Esophagus squamous epithelium (tissue), 4 donors: ENCODE results near the gene TIMP2.

ENCODE experiments used
- POLR2A ChIP-seq, 4 donors: fragments of 450-650 bp; IDR thresholded peaks; one replicate each; pipeline ENCODE4 v1.6.1; 2017; ENCODE audit warnings: antibody characterized with exemption in 4 of 4, mild to moderate bottlenecking in 4 of 4, moderate library complexity in 3 of 4
- TF ChIP-seq, protein P1 (sequence below), 6 experiments: fragments of 450-650 bp in 4 of 6; fragments of 200-600 bp in 2 of 6; sonication (generic) in 2 of 6; IDR thresholded peaks; one replicate each; pipeline ENCODE4 v1.5.1; 2016 to 2019; ENCODE audit warnings: antibody characterized with exemption in 6 of 6, mild to moderate bottlenecking in 4 of 6, moderate library complexity in 4 of 6

- TF ChIP-seq, protein P1, sequence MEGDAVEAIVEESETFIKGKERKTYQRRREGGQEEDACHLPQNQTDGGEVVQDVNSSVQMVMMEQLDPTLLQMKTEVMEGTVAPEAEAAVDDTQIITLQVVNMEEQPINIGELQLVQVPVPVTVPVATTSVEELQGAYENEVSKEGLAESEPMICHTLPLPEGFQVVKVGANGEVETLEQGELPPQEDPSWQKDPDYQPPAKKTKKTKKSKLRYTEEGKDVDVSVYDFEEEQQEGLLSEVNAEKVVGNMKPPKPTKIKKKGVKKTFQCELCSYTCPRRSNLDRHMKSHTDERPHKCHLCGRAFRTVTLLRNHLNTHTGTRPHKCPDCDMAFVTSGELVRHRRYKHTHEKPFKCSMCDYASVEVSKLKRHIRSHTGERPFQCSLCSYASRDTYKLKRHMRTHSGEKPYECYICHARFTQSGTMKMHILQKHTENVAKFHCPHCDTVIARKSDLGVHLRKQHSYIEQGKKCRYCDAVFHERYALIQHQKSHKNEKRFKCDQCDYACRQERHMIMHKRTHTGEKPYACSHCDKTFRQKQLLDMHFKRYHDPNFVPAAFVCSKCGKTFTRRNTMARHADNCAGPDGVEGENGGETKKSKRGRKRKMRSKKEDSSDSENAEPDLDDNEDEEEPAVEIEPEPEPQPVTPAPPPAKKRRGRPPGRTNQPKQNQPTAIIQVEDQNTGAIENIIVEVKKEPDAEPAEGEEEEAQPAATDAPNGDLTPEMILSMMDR (IDR thresholded peaks at IDR 0.05), result no peak
- no peak for TF ChIP-seq POLR2A (IDR thresholded peaks at IDR 0.05)
These were observed 105.8 kb downstream of the TIMP2 start for GRCh38 chr17:78819402-78819801.
